SK-N-SH (cell line): ENCODE results near the gene BBS9. TPM values are rescaled to one million over a fixed set of nuclear protein-coding genes. Genes with fewer than 3 reads are reported as not detected.

ENCODE experiments used
- CTCF ChIA-PET: fragments of 300-600, 350-600 bp; formaldehyde crosslinking; extraction: SDS; loops from one replicate; lab custom pipeline; 2021; lab: Yijun Ruan, JAX
- POLR2A ChIA-PET: fragments of 350-600 bp; sonication (Branson Sonifier 250); formaldehyde crosslinking; extraction: SDS; loops from one replicate; lab custom pipeline; 2020; ENCODE audit warnings: antibody characterized with exemption, inconsistent platforms; lab: Yijun Ruan, JAX
- DNase-seq: peaks from one replicate; pipeline ENCODE4 v3.0.0; 2012
- H2AFZ ChIP-seq: fragments of 200-600 bp; sonication (generic); 2 replicates; pipeline ENCODE4 v1.8.1; 2016; ENCODE audit warnings: antibody characterized with exemption, mild to moderate bottlenecking, low read depth
- H3F3A ChIP-seq: fragments of 200-600 bp; sonication (generic); replicated peaks from 2 replicates; pipeline ENCODE3; 2016; ENCODE audit warnings: antibody characterized with exemption, mild to moderate bottlenecking; ENCODE audit not compliant: insufficient read depth
- H3K27ac ChIP-seq, 2 experiments: fragments of 200-500 bp in 1 of 2; fragments of 200-600 bp in 1 of 2; sonication (Bioruptor generic) in 1 of 2; sonication (generic), shearing (Covaris generic) in 1 of 2; 2 replicates each; pipeline versions ENCODE4 v1.5.1 to v1.6.1; 2014 to 2016; ENCODE audit warnings: low read depth in 2 of 2, inconsistent platforms in 1 of 2, low read length in 1 of 2, mild to moderate bottlenecking in 1 of 2, mixed read lengths in 1 of 2
- H3K27me3 ChIP-seq: fragments of 200-600 bp; sonication (generic), shearing (Covaris generic); 2 replicates; pipeline ENCODE4 v1.6.1; 2016; ENCODE audit warnings: mixed run types; ENCODE audit not compliant: insufficient read depth
- H3K36me3 ChIP-seq, 2 experiments: fragments of 200-500 bp in 1 of 2; fragments of 200-600 bp in 1 of 2; sonication (Bioruptor generic) in 1 of 2; sonication (generic) in 1 of 2; replicated peaks in 1 of 2; 2 replicates each; pipeline versions ENCODE3 to v1.5.1; 2014 to 2016; ENCODE audit warnings: low read length in 1 of 2, mild to moderate bottlenecking in 1 of 2; ENCODE audit not compliant: insufficient read depth in 2 of 2, control insufficient read depth in 1 of 2
- H3K4me1 ChIP-seq, 2 experiments: fragments of 200-500 bp in 1 of 2; fragments of 200-600 bp in 1 of 2; sonication (Bioruptor generic) in 1 of 2; sonication (generic), shearing (Covaris generic) in 1 of 2; 2 replicates each; pipeline versions ENCODE4 v1.5.1 to v1.6.1; 2014 to 2016; ENCODE audit warnings: low read depth in 1 of 2, low read length in 1 of 2, mixed run types in 1 of 2; ENCODE audit not compliant: insufficient read depth in 2 of 2, control insufficient read depth in 1 of 2
- H3K4me2 ChIP-seq: fragments of 200-600 bp; sonication (generic), shearing (Covaris generic); 2 replicates; pipeline ENCODE4 v1.6.1; 2017; ENCODE audit warnings: mixed run types
- H3K4me3 ChIP-seq, 2 experiments: fragments of 200-500 bp in 1 of 2; fragments of 200-600 bp in 1 of 2; sonication (Bioruptor generic) in 1 of 2; sonication (generic), shearing (Covaris generic) in 1 of 2; 2 replicates each; pipeline versions ENCODE4 v1.5.1 to v1.8.1; 2014 to 2016; ENCODE audit warnings: low read depth in 2 of 2, inconsistent platforms in 1 of 2, low read length in 1 of 2, mild to moderate bottlenecking in 1 of 2, mixed read lengths in 1 of 2, moderate library complexity in 1 of 2
- H3K79me2 ChIP-seq: fragments of 200-600 bp; sonication (generic); 2 replicates; pipeline ENCODE4 v1.8.1; 2017; ENCODE audit warnings: mild to moderate bottlenecking; ENCODE audit not compliant: insufficient read depth
- H3K9ac ChIP-seq: fragments of 200-600 bp; sonication (generic); 2 replicates; pipeline ENCODE4 v1.6.1; 2017; ENCODE audit warnings: mixed run types
- H3K9me2 ChIP-seq: fragments of 200-600 bp; sonication (generic); 2 replicates; pipeline ENCODE4 v1.6.1; 2017; ENCODE audit warnings: mixed run types
- H3K9me3 ChIP-seq: fragments of 200-600 bp; sonication (generic); 2 replicates; pipeline ENCODE4 v1.6.1; 2017; ENCODE audit warnings: mixed run types, mild to moderate bottlenecking, moderate library complexity
- H4K20me1 ChIP-seq: fragments of 200-600 bp; sonication (generic); 2 replicates; pipeline ENCODE4 v1.6.1; 2017; ENCODE audit warnings: mild to moderate bottlenecking, mixed run types; ENCODE audit not compliant: insufficient read depth
- CHD2 ChIP-seq: fragments of 150-350 bp; IDR thresholded peaks from 2 replicates; pipeline ENCODE4 v1.6.1; 2018; ENCODE audit warnings: low read length; ENCODE audit not compliant: partially characterized antibody
- EZH2phosphoT487 ChIP-seq: fragments of 200-600 bp; sonication (generic); IDR thresholded peaks from 2 replicates; pipeline ENCODE4 v1.6.1; 2017; ENCODE audit warnings: low read depth, mixed run types, mild to moderate bottlenecking, antibody characterized with exemption, moderate library complexity, borderline replicate concordance
- FOSL2 ChIP-seq: IDR thresholded peaks from 2 replicates; pipeline ENCODE4 v1.4.0; 2012; ENCODE audit warnings: low read depth, mild to moderate bottlenecking, moderate library complexity, borderline replicate concordance
- FOXJ3 ChIP-seq: sonication (generic); formaldehyde crosslinking; IDR thresholded peaks from 2 replicates; pipeline ENCODE4 v1.5.1; 2020; ENCODE audit warnings: mild to moderate bottlenecking, missing genetic modification reagents
- FOXM1 ChIP-seq: IDR thresholded peaks from 2 replicates; pipeline ENCODE4 v1.4.0; 2012; ENCODE audit warnings: low read depth, mild to moderate bottlenecking
- GABPA ChIP-seq: IDR thresholded peaks from 2 replicates; pipeline ENCODE4 v1.4.0; 2012; ENCODE audit warnings: low read depth, mild to moderate bottlenecking
- IRF3 ChIP-seq: fragments of 150-350 bp; IDR thresholded peaks from 2 replicates; pipeline ENCODE4 v1.6.1; 2016; ENCODE audit warnings: mild to moderate bottlenecking, low read depth, low read length
- MAX ChIP-seq: IDR thresholded peaks from 2 replicates; pipeline ENCODE4 v1.4.0; 2012; ENCODE audit warnings: low read depth
- MXI1 ChIP-seq: IDR thresholded peaks from 2 replicates; pipeline ENCODE4 v1.6.1; 2012; ENCODE audit warnings: mild to moderate bottlenecking, low read depth, low read length, improper control_type of control experiment
- NFIC ChIP-seq: IDR thresholded peaks from 2 replicates; pipeline ENCODE4 v1.4.0; 2012; ENCODE audit warnings: borderline replicate concordance
- PBX3 ChIP-seq: IDR thresholded peaks from 2 replicates; pipeline ENCODE4; 2012
- RAD21 ChIP-seq: IDR thresholded peaks from 2 replicates; pipeline ENCODE4 v1.6.1; 2012; ENCODE audit warnings: mild to moderate bottlenecking, low read length
- RFX5 ChIP-seq: IDR thresholded peaks from 2 replicates; pipeline ENCODE4 v1.6.1; 2012; ENCODE audit warnings: mild to moderate bottlenecking, improper control_type of control experiment, low read length
- SIN3A ChIP-seq: IDR thresholded peaks from 2 replicates; pipeline ENCODE4 v1.6.1; 2012; ENCODE audit warnings: low read depth, mild to moderate bottlenecking, low read length, moderate library complexity, borderline replicate concordance
- TAF1 ChIP-seq: IDR thresholded peaks from 2 replicates; pipeline ENCODE4 v1.6.1; 2012; ENCODE audit warnings: low read depth, mild to moderate bottlenecking, low read length, moderate library complexity, borderline replicate concordance
- TCF12 ChIP-seq: IDR thresholded peaks from 2 replicates; pipeline ENCODE4 v1.4.0; 2012
- USF1 ChIP-seq: IDR thresholded peaks from 2 replicates; pipeline ENCODE4 v1.4.0; 2012; ENCODE audit warnings: low read depth, borderline replicate concordance
- USF2 ChIP-seq: fragments of 150-350 bp; IDR thresholded peaks from 2 replicates; pipeline ENCODE4 v1.6.1; 2017; ENCODE audit warnings: antibody characterized with exemption, low read length, low read depth, borderline replicate concordance
- ZBTB33 ChIP-seq: IDR thresholded peaks from 2 replicates; pipeline ENCODE4 v1.4.0; 2012; ENCODE audit warnings: low read depth, borderline replicate concordance
- WGBS: methylation state at CpG from one replicate; pipeline ENCODE4 v1.1.6; 2017; ENCODE audit warnings: low lambda C conversion rate; 5-methylcytosine and 5-hydroxymethylcytosine counted together
- polyA plus RNA-seq, 3 experiments: library from polyadenylated mRNA; depleted of rRNA; stranded (reverse); fragments of >200 nt; gene quantifications; 2 replicates each; pipeline ENCODE4 v1.2.3, GENCODE V29; 2012

BBS9 gene
- polyA plus RNA-seq, 1 of the 3 experiments (the other 2 are of a cell fraction), result 7.5 TPM

- Histone ChIP-seq H3K4me2 (no peak overlapping the region), H3K27ac (no peak overlapping the region), H4K20me1 (peaks cover 12% of the 10 kb centered on the region; the same call in 1 of the 2 replicates), H3K27me3 (no peaks in the 10 kb centered on the region), H3K9me3 (no peaks in the 10 kb centered on the region), H3K36me3 (peaks cover 66 to 77% of the 10 kb centered on the region in 2 experiments), H3K79me2 (peaks cover 39% of the 10 kb centered on the region), H3K9ac (no peak overlapping the region), H3K9me2 (no peaks in the 10 kb centered on the region), H3F3A (peaks cover under 1% of the 10 kb centered on the region), H3K4me1 (peaks cover 0 to 3% of the 10 kb centered on the region in 2 experiments; a peak in 1 of 4 replicates), H3K4me3 (no peak overlapping the region), H2AFZ (no peak overlapping the region)
- ChIA-PET CTCF (interaction anchor here (2.4 to 2.6 kb wide), 2 partner anchors 9 kb away, joined by 19 to 21 read pairs; partner anchors contain the start of gene RP9), POLR2A (no interaction called here)
- no peak for TF ChIP-seq SIN3A
- TF ChIP-seq TAF1, result no peak
- TF ChIP-seq CHD2, result no peak
- TF ChIP-seq IRF3, result no peak
- no peak for TF ChIP-seq MAX
- TF ChIP-seq FOXJ3, result no peak
- no peak for TF ChIP-seq RFX5
- WGBS, result 77% methylated on average over 4 of the region's 4 CpGs
- DNase-seq, result no peak
These were observed 30.0 kb upstream of the BBS9 start for GRCh38 chr7:33099154-33099940.

GRCh38 chr7:33100770-33101169 is 28.6 kb upstream of the BBS9 start:
- CTCF ChIA-PET, result interaction anchor here (0.6 to 2.4 kb wide), 4 partner anchors 8 to 459 kb away, joined by 3 to 19 read pairs (median 4); partner anchors contain the start of gene RP9
- DNase-seq, result no peak
- TF ChIP-seq GABPA (no peak), FOXJ3 (no peak), TAF1 (no peak), FOSL2 (no peak), EZH2phosphoT487 (no peak), MXI1 (no peak), ZBTB33 (no peak), PBX3 (no peak), TCF12 (no peak), CHD2 (no peak), USF2 (no peak), MAX (no peak), RAD21 (no peak), USF1 (no peak), NFIC (no peak), FOXM1 (no peak)

More at GRCh38 chr7:33100770-33101169, 28.6 kb upstream of the BBS9 start:
- peaks cover 0 to 3% of the 10 kb centered on the region in 2 experiments; a peak in 1 of 4 replicates for H3K4me1 ChIP-seq
- H3K4me3 ChIP-seq, result no peak overlapping the region
- H4K20me1 ChIP-seq, result peaks cover 22% of the 10 kb centered on the region; the same call in 1 of the 2 replicates
- peaks cover 54% of the 10 kb centered on the region for H3K79me2 ChIP-seq
- POLR2A ChIA-PET, result no interaction called here
- H3K4me2 ChIP-seq, result no peak overlapping the region
- no peaks in the 10 kb centered on the region for H3K27me3 ChIP-seq
- 88% methylated on average over 3 of the region's 3 CpGs for WGBS
- H3K9ac ChIP-seq, result no peak overlapping the region
- H3K36me3 ChIP-seq, result peaks cover 63 to 66% of the 10 kb centered on the region in 2 experiments
- H3K9me3 ChIP-seq, result no peaks in the 10 kb centered on the region
- no peaks in the 10 kb centered on the region for H3K9me2 ChIP-seq
- H3K27ac ChIP-seq, result no peak overlapping the region
- H2AFZ ChIP-seq, result no peak overlapping the region
- no peaks in the 10 kb centered on the region for H3F3A ChIP-seq
